SJCRH30 (cell line): ENCODE measurements around the gene TNNI2. TPM values are rescaled to one million over a fixed set of nuclear protein-coding genes. Genes with fewer than 3 reads are reported as not detected.
"Not testable (repeated sequence)": the region's sequence is repeated elsewhere in the genome, so short reads cannot be mapped to it uniquely, and the experiment has no call there.

Experiments used
- DNase-seq, 2 experiments: peaks; one replicate each; pipeline ENCODE4 v3.0.0-alpha.2; 2015 to 2020
- H3K27ac ChIP-seq: fragments of 250-450 bp; sonication (Bioruptor Pico); 2 replicates; pipeline ENCODE4 v1.5.1; 2020; ENCODE audit warnings: mild to moderate bottlenecking, moderate library complexity
- H3K27me3 ChIP-seq: fragments of 250-450 bp; sonication (Bioruptor Pico); 2 replicates; pipeline ENCODE4 v1.5.1; 2020; ENCODE audit warnings: mild to moderate bottlenecking, moderate library complexity
- H3K36me3 ChIP-seq: fragments of 250-450 bp; sonication (Bioruptor Pico); 2 replicates; pipeline ENCODE4 v1.5.1; 2020; ENCODE audit warnings: mild to moderate bottlenecking, moderate library complexity
- H3K4me1 ChIP-seq: fragments of 250-450 bp; sonication (Bioruptor Pico); 2 replicates; pipeline ENCODE4 v1.5.1; 2020; ENCODE audit warnings: mild to moderate bottlenecking, moderate library complexity
- H3K4me3 ChIP-seq: fragments of 250-450 bp; sonication (Bioruptor Pico); 2 replicates; pipeline ENCODE4 v1.5.1; 2020; ENCODE audit warnings: mild to moderate bottlenecking, moderate library complexity
- H3K9me3 ChIP-seq: fragments of 250-450 bp; sonication (Bioruptor Pico); replicated peaks from 2 replicates; pipeline ENCODE4 v1.5.1; 2020; ENCODE audit warnings: mild to moderate bottlenecking, moderate library complexity
- total RNA-seq: library from RNA; depleted of rRNA; stranded (reverse); fragments of >200 nt; shearing (Covaris generic); gene quantifications from 2 replicates; pipeline ENCODE4 v1.2.3, GENCODE V29; 2014

Gene TNNI2
- total RNA-seq, 1 experiment from 2014 or later, result 20.5 TPM

DNA sequence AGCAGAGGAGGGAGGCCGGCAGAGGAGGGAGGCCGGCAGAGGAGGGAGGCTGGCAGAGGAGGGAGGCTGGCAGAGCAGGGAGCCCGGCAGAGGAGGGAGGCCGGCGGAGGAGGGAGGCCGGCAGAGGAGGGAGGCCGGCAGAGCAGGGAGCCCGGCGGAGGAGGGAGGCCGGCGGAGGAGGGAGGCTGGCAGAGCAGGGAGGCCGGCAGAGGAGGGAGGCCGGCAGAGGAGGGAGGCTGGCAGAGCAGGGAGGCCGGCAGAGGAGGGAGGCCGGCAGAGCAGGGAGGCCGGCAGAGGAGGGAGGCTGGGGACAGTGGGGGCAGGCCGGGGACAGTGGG is 35.0 kb downstream of the TNNI2 start:
- Histone ChIP-seq H3K27me3 (peaks cover 11% of the 10 kb centered on the region), H3K4me1 (peaks cover 37% of the 10 kb centered on the region)
- DNase-seq, H3K9me3 ChIP-seq, H3K36me3 ChIP-seq, H3K27ac ChIP-seq, H3K4me3 ChIP-seq: not testable (repeated sequence)

DNA sequence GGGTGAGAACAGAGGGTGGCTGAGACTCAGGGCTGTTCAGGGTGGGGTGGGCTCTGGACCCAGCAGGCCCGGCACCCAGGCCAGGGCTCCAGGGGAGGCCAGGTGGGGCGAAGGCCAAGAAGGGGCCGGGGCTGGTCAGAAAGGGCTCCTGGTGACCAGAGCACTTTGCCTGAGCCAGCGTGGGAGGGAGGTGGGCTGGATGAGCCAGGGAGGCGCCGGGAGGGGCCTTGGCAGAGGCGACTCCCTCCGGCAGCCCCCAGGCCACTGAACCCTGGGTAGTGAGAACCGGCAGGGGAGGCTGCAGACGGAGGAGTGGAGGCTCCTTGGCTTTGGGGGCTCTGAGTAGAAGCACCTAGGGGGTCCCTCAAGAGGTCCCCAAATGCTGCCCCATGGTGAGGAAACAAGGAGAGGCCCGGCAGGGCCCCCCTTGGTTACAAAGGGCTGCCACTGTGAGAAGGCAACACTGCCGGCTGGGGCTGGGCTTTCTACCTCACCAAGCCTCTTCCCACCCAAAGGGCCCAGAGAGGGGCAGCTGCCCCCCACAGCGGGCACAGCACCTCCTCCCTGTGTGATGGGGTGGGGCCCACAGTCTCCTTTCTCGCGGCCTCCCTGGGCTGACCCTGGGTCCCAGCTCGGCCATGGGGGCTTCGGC is 35.8 kb downstream of the TNNI2 start:
- H3K27me3 ChIP-seq, H3K9me3 ChIP-seq, H3K27ac ChIP-seq, H3K4me3 ChIP-seq, H3K36me3 ChIP-seq, DNase-seq: not testable (repeated sequence)
- peaks cover 32% of the 10 kb centered on the region for H3K4me1 ChIP-seq

DNA sequence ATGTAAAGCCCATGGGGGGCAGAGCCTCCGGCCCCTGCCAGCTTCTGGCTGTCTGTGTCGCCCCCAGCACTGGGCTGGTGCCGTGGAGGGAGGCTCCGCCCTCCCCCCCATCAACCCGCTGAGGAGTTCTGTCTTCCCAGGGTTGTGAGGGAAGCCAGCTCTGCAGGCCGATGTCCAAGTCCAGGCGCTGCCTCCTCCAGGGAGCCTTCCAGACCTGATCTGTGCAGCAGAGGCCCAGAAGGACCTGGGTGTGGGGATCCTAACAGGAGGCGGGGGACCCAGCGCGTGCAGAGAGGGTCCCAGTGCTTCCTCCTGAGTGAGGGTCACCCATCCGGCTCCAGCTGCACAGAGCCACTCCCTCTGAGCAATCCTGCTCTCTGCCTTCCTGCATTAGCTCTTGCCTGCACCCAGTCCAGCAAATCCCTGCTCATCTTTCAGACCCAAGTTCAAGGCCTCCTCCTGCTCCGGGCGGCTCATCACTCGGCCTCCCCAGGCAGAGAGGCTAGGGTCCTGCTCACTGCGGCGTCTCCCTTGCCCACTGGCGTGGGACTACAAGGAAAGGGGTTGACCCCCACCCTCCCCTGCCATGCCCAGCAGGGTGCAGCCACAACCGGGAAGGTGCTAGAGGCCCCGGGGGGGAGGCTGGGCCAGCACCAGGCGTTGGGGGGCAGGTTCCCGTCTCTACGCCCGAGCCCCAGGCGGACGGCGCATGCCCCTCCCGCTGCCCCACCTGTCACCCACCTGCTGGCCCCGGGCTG is 36.5 kb downstream of the TNNI2 start:
- Histone ChIP-seq H3K27me3 (no peaks in the 10 kb centered on the region; the same call in 1 of the 2 replicates), H3K9me3 (no peaks in the 10 kb centered on the region), H3K4me1 (peaks cover 31% of the 10 kb centered on the region), H3K4me3 (peak overlapping the region; percentile 48), H3K36me3 (no peaks in the 10 kb centered on the region), H3K27ac (peak overlapping the region; percentile 90)
- peak; percentile 69 to 73 for DNase-seq

DNA sequence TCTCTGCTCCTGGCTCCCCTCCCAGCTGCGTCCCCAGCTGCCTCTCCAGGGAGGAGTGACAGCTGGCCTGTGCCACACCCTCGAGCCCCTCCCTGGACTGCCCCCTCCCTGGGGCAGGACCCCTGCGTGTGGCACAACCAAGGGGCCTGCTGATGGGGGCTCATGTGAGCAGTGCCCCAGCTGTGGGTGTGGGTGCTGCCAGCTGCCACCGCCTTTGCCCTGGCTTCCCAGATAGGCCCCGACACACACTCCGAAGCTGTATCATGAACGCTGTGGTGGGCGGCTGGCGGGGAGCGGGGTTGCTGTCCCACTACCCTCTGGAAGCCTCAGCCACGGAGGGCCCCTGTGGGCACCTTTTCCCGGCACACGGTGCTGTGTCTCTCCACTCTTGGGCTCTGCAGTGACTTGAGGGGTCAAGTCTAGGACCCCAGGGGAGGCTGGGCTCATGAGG is 37.1 kb downstream of the TNNI2 start:
- Histone ChIP-seq H3K4me3 (peak overlapping the region; percentile 48), H3K4me1 (peaks cover 25% of the 10 kb centered on the region), H3K27ac (peak overlapping the region; percentile 90)
- H3K36me3 ChIP-seq, H3K9me3 ChIP-seq, H3K27me3 ChIP-seq: not testable (repeated sequence)
- peak in 1 of 2 experiments; percentile 70 for DNase-seq

DNA sequence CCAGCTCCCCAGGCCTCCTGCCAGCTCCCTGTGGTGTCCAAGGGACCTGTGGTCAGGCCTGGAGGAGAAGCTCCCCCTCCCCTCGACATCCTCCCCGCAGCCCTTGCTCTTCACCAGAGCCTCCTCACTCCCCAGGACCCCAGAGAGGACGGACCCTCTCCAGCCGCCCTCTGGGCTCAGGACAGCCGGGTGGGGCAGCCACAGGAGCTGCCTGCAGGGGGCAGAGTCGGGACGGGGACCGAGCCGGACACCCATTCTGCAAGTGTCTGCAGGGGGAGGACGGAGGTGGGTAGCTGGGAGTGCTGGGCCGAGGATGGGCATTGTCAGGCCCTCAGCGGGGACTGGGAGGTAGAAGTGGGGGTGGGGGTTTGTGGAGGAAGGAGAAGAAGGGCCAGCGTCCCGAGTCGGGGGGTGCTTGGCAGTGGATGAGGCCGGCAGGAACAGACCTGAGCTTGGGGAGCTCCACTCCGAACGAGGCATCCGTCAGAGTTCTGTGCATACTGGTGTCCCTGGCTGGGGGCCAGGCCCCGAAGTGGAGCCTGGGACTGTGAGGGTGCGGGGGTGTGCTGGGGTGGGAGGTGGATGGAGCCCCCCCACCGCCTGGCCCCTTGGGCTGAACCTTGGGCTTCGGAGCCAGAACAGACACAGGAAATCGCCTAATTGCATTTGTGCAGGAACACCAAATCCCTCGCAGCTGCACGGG is 37.7 kb downstream of the TNNI2 start:
- peaks cover 24% of the 10 kb centered on the region for H3K4me1 ChIP-seq
- H3K27ac ChIP-seq, result peak overlapping the region; percentile 90
- no peaks in the 10 kb centered on the region for H3K36me3 ChIP-seq
- peak overlapping the region; percentile 48 for H3K4me3 ChIP-seq
- peak; percentile 86 to 87 for DNase-seq
- H3K27me3 ChIP-seq, result no peaks in the 10 kb centered on the region
- no peaks in the 10 kb centered on the region for H3K9me3 ChIP-seq

DNA sequence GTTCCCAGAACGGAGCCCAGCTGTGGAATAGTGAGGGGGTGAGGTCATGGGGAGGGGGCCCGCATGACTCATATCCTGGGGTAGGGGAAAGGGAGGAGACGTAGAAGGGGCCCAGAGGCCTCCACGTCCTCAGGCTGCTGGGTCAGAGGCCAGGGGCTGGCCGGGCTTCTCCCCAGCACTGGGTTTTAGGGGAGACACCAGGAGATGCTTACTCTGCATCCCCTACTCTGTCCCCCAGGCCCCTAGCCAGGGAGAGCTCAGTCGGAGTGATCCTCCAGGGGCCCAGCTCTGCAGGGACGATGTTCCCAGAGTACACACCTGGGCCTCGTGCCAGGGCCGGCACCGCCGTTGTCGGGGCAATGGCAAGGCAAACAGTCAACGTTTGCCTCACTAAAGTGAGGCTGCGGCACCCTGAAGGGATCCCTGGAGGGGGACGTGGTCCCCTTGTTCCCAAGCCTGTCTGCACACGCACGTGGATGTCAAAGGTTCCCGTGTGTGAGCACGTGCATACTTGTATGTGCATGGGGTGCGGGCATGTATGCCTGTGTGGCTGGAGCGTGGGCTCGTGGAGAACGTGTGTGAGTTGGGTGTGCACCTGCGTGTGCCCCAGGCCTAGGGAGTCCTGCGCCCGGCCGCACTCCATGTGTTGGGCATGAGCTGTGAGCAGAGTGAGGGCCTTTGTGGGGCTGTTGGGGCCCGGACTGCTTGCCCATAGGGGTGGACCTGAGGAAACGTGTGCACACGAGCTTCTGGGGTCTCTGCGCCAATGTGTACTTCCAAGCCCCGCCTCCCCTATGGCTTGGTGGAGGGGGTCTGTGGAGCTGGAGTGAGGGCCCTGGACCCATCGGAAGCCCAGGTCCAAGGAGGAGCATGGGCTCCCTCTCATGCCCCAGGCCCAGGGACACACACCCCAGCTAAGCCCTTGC is 38.7 kb downstream of the TNNI2 start:
- Histone ChIP-seq H3K36me3 (no peaks in the 10 kb centered on the region), H3K27ac (peak overlapping the region; percentile 90), H3K27me3 (no peaks in the 10 kb centered on the region), H3K4me3 (peak overlapping the region; percentile 48), H3K4me1 (peaks cover 33% of the 10 kb centered on the region), H3K9me3 (no peaks in the 10 kb centered on the region)
- peak; percentile 46 to 66 for DNase-seq

DNA sequence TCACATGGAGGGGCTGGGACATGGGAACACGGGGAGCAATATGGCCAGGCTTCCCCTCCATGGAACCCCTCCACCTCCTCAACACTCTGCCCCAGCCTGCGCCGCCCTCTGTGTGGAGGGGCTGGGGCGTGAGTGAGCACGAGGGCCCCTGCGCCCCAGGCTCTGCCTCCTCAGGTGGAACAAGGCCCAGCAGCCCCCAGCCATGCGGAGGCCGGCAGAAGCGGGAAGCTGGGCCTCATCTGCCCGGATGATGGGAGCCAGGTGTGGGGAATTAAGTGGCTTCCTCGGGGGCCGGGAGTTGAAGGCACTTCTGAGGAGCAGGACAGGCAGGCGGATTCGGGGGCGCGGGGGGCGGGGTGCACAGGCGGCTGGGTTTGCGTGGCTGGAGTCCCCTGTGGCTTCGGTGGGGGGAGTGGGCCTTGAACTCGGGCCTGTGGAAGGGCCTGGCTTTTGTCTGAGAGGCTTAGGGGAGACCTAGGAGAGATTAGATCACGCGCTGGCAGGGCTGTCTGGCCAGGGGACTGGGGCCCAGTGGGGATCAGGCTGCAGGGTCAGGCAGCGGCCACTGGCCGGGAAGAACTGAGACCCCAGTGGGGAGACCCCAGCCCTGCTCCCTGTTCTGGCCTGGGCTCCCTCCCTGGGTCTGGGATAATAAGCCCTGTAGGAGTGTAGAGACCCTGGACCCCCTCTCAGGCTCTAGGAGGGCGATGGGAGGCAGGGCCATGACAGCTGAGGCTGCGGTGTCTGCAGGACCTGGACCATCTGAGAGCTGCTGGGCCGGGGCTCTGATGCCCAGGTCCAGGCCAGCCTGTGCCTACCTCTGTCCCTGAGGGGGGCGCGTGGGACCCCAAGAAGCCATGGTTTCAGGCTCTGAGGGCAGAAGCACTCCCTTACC is 39.6 kb downstream of the TNNI2 start:
- no peaks in the 10 kb centered on the region for H3K36me3 ChIP-seq
- peak in 1 of 2 experiments; percentile 12 for DNase-seq
- no peak overlapping the region; the same call in 1 of the 2 replicates for H3K27ac ChIP-seq
- H3K9me3 ChIP-seq, result no peaks in the 10 kb centered on the region
- H3K4me3 ChIP-seq, result no peak overlapping the region
- no peaks in the 10 kb centered on the region for H3K27me3 ChIP-seq
- peaks cover 33% of the 10 kb centered on the region for H3K4me1 ChIP-seq

DNA sequence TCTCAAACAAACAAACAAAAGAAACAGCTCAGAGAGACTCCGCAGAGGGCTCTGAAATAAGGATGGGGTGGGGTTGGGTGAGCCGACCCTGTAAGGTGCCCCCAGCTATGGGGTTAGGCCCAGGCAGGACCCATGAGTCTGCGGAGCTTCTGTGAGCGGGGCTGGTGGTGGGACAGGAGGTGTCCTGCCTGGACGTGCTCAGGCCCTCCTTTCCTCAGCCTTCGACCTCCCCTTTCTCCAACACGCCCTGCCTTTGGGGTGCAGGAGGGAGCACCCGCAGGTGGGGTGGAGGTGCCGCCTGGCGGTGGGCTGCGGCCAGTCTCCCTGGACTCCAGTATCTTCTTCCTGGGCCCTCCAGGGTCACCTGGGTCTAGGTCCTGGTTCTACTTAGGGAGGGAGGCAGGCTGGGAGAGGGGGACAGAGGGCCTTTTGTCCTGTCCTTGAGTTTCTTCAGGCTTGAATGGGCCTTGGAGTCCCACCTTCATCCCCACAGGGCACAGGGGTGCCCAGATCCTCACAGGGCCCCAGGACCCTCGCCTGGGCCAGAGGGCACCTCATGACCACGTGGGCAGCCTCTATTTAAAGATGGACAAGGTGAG is 40.7 kb downstream of the TNNI2 start:
- no peak overlapping the region for H3K4me3 ChIP-seq
- H3K27ac ChIP-seq, result no peak overlapping the region
- peaks cover 33% of the 10 kb centered on the region for H3K4me1 ChIP-seq
- no peaks in the 10 kb centered on the region for H3K27me3 ChIP-seq
- H3K9me3 ChIP-seq, result no peaks in the 10 kb centered on the region
- H3K36me3 ChIP-seq, result no peaks in the 10 kb centered on the region
- DNase-seq, result no peak

DNA sequence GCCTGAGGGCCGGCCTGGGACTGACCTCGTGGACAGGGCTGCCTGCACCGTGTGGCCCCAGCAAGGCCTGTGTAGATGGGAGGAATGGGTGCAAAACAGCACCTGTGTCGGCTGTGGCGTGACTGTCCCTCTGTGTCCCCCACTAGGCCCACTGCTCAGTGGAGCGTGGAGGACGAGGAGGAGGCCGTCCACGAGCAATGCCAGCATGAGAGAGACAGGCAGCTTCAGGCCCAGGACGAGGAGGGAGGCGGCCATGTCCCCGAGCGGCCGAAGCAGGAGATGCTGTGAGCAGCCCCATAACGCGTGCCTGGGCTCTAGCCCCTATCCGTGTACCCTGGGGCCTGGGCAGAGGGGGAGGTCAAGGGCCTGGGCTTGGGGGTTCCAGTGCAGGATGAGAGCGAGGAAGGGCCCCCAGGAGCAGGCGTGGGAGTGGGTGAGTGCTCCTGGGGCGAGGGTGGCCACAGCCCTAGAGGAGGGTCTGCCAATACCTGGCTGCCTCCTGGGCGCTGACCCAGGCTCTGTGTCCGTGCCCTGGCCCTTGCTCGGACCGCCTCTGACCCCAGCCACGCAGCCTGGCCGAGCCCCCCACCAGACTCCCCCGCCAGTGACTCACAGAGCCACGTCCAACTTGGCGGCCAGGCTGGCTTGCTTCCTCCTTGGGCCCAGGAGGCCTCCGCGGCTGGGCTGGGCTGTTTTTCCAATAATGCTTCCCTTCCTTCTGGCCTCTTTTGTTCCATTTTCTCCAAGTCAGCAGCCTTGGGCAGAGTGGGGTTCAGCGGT is 41.4 kb downstream of the TNNI2 start:
- Histone ChIP-seq H3K4me1 (peaks cover 29% of the 10 kb centered on the region), H3K27ac (0 out of 2 replicates have a peak overlapping the region, but pooled peaks have one; percentile 4), H3K4me3 (no peak overlapping the region), H3K27me3 (no peaks in the 10 kb centered on the region), H3K9me3 (no peaks in the 10 kb centered on the region), H3K36me3 (no peaks in the 10 kb centered on the region)
- no peak for DNase-seq

DNA sequence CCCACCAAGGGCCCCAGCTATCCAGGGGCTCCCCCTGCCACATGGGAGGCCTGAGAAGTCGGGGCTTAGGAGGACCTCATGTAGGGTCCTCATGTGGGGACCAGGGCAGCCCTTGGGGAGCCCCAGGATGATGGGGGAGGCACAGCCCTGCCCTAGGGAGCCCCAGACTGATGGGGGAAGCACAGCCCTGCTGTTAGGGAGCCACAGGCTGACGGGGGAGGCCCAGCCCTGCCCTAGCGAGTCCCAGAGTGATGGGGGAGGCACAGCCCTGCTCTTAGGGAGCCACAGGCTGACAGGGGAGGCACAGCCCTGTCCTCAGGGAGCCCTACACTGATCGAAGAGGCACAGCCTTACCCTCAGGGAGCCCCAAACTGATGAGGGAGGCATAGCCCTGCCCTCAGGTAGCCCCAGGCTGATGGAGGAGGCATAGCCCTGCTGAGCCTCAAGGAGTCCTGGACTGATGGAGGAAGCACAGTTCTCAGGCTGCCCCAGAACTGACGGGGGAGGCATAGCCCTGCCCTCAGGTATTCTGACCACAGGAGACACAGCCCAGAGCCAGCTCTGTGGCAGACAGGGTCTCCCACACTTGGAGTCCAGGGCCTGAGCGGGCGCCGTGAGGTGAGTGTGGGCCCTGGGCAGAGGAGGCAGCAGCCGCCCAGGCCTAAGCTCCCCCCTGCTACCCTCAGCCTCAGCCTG is 42.1 kb downstream of the TNNI2 start:
- 0 out of 2 replicates have a peak overlapping the region, but pooled peaks have one; percentile 4 for H3K27ac ChIP-seq
- no peak overlapping the region for H3K4me3 ChIP-seq
- peaks cover 26% of the 10 kb centered on the region for H3K4me1 ChIP-seq
- DNase-seq, result no peak
- H3K27me3 ChIP-seq, result no peaks in the 10 kb centered on the region
- H3K36me3 ChIP-seq, result no peaks in the 10 kb centered on the region
- H3K9me3 ChIP-seq, result no peaks in the 10 kb centered on the region

DNA sequence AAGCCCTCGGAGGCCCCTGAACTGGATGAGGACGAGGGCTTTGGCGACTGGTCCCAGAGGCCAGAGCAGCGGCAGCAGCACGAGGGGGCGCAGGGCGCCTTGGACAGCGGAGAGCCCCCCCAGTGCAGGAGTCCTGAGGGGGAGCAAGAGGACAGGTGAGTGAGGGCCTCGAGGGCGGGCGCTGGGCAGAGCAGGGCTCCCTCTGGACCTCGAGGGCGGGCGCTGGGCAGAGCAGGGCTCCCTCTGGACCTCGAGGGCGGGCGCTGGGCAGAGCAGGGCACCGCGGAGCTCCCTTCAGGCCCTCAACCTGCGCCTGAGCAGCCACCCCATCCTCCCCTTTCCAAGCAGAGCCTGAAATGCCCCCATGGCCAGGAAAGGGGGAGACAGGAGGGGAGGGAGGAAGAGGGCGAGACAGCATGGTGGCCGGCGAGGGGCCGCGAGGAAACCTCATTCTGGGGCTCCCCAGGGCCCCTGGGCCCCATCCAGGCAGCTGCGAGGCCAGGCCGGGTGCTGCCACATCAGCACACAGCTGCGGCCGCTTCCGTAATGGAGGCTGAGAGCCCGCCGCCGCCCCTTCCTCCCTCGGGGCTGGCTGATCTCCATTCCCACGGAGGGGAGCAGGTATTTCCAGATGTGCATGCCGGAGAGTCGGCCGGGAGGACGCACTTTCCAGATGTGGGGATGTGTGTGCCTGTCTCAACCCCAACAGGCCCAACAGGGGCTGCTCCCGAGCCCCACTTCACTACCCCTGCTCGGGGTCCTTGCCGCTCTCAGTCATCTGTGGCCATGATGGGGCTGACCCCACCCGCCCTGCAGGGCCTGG is 42.9 kb downstream of the TNNI2 start:
- no peaks in the 10 kb centered on the region for H3K9me3 ChIP-seq
- no peaks in the 10 kb centered on the region for H3K36me3 ChIP-seq
- DNase-seq, result peak; percentile 50 to 57
- no peak overlapping the region for H3K4me3 ChIP-seq
- H3K27me3 ChIP-seq, result no peaks in the 10 kb centered on the region
- H3K27ac ChIP-seq, result peak overlapping the region; percentile 11; the same call in 1 of the 2 replicates
- peaks cover 23% of the 10 kb centered on the region for H3K4me1 ChIP-seq
